GM21367 (cell line): Measurements from ENCODE around the gene CNTNAP4.

Experiments used
- ATAC-seq: cut with Tn5 transposase; IDR thresholded peaks from one replicate; pipeline ENCODE4 v1.9.1; 2021; ENCODE audit not compliant: unreplicated experiment

CNTNAP4 gene

DNA sequence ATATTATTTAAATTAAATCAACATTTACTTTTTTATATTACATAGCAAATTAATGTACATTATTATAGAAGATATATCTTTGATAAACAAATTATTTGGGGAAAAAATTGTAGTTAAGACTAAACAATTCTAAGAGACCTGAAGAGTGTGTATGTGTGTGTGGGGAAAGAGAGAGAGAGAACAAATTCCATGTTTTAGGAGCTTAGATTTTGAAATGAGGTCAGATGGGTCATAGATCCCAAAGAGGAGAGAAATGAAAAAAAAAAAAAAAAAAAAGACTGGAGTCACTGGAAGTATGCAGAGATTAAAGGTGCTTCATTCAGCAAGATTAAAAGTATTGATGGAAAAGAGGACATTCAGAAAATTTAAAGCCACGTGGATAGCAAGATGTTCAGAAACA, 206.8 kb downstream of the CNTNAP4 start:
- no peak for ATAC-seq

DNA sequence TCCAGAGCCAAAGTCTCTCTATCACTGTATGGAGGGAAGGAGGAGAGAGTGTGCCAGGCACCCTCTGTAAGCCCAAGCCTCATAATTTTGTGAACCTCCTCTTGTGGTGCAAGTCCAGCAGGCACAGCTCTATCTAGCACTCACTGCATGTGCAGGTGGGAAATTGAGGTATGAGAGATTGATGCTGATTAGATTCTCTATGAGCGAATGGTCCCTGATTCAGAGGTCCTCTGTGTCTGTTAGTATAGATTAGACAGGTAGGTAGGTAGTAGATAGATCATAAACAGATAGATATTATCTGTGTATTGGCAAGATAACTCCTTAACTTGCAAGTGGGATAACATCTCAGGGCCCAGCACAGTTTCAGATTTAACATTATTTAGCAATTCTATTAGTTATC, 209.5 kb downstream of the CNTNAP4 start:
- no peak for ATAC-seq

- no peak for ATAC-seq
Observed at GRCh38 chr16:76487411-76488064, 210.3 kb downstream of the CNTNAP4 start.

DNA sequence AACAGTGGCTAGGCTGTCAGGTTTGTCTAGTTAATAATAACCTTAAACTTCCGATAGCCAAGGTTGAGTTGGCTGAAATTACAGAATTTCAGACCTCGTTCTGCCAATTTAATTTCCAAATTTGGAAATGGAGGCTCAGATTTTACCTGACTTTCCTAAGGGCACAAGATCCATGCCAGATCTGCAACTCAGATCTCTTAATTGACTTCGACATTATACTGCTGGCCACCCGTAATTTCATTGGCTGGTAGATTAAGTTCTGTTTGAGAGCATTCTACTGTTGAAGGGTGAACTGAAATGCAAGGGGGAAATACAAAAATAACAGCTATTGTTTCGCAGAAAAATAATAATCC, 210.8 kb downstream of the CNTNAP4 start:
- no peak for ATAC-seq

GRCh38 chr16:76490036-76490639, 212.9 kb downstream of the CNTNAP4 start:
- ATAC-seq: no peak

DNA sequence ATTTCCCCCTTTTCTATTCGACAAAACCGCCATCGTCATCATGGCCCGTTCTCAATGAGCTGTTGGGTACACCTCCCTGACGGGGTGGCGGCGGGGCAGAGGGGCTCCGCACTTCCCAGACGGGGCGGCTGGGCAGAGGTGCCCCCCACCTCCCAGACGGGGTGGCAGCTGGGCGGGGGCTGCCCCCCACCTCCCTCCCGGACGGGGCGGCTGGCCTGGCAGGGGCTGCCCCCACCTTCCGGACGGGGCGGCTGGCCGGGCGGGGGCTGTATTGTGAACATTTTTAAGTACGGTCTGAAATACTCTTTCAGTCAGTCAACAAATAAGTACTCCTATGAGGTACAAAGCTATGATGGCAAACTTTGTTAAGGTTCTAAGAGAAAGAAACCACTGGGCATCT, 222.8 kb downstream of the CNTNAP4 start:
- ATAC-seq: no peak

- ATAC-seq: no peak
Observed at GRCh38 chr16:76502063-76502462, 224.9 kb downstream of the CNTNAP4 start.

GRCh38 chr16:76502555-76502954, 225.4 kb downstream of the CNTNAP4 start:
- no peak for ATAC-seq

- no peak for ATAC-seq
Observed at GRCh38 chr16:76503091-76503490, 225.9 kb downstream of the CNTNAP4 start.

GRCh38 chr16:76511203-76511602, 234.0 kb downstream of the CNTNAP4 start:
- no peak for ATAC-seq

- no peak for ATAC-seq
Observed at GRCh38 chr16:76518781-76519180, 241.6 kb downstream of the CNTNAP4 start.

GRCh38 chr16:76524356-76524755, 247.2 kb downstream of the CNTNAP4 start:
- ATAC-seq: no peak

DNA sequence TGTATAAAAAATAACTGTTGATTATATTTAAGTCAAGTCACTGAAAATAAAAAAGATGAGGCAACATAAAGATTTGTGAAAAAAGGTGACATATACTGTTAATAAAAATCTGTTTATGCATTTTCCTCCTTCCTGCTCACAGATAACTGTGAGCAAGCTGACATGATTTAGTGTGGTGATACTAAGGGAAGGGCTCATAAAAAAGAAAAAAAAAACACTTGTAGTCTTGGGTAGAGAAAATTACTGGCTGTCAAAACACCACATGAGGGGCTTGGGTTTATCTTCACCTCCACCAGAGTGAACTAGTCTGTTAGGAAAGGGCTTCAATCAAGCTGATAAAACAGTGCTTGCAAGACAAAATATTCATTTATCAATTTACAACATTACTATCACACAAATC, 247.6 kb downstream of the CNTNAP4 start:
- ATAC-seq: no peak

DNA sequence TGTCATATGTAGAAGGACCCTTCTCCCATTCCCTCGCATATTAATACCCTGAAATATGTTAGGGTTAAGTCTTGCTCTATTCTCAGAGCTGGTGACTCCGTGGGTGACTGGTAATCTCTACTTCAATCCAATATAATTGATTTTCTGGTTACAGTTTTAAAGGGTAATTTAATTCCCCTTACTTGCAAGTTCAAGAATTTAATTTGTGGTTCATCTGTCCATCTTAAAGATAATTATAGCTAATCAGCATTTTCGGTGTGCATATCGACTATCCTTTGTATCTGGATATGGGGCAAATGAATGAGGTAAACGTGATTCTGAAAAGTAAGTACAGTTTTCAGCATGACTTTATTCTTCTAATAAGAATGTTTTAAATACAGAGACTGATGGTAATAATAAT, 250.0 kb downstream of the CNTNAP4 start:
- no peak for ATAC-seq

GRCh38 chr16:76529120-76529519, 251.9 kb downstream of the CNTNAP4 start:
- no peak for ATAC-seq

GRCh38 chr16:76531236-76531635, 254.0 kb downstream of the CNTNAP4 start:
- no peak for ATAC-seq

GRCh38 chr16:76532188-76532973, 255.2 kb downstream of the CNTNAP4 start:
- ATAC-seq: no peak

- no peak for ATAC-seq
Observed at GRCh38 chr16:76539609-76540008, 262.4 kb downstream of the CNTNAP4 start.

DNA sequence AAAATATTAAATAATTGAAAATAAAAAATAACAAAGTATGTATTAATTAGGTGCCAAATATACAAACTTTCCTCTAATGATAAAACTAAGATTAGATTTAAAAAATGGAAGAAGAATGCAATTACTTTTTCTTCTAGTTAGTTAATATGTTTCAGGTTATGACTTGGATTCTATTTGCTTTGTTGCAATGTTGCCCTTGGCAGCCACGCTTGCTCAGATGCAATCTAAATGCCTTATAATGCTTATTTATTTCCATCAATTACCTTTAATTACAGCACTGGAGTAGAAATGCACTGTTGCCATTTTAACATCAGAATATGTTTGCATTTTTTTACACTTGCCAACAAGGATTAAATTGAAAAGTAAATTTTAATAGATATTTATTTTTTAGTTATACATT, 263.9 kb downstream of the CNTNAP4 start:
- ATAC-seq: no peak

DNA sequence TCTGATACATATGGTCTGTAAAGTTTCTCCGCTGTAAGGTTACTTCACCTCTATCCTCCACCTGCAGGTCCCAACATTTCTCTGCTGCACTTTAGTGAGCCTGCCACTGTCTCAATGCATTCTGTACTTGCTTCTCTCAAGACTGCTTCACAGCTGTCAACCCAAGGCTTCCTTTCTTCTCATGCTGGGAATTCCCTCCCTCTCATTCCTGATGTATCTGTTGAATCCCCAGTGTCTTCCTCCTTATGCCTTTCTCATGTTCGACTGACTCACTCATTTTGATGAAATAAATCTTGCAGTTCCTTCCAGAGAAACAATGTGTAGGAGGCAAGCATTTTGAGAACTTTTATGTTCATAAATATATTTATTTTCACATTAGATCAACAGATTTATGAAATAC, 288.3 kb downstream of the CNTNAP4 start:
- ATAC-seq: no peak

DNA sequence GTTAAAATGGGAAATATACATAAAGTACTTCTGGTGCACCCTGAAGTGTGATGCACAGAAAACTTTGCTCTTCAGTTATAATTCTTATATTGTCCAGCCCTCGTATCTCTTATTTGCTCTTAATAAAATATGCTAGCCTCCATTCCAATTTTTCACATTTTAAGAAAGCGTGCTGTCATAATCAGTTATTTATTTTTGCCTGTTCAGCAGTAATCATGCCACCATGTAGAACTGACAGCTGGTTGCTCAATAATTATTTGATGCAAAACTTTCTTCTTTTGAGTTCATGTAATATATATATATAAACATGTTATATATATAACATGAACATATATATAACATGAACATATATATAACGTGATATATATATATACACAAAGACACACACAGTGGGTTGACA, 294.6 kb downstream of the CNTNAP4 start:
- ATAC-seq: no peak

DNA sequence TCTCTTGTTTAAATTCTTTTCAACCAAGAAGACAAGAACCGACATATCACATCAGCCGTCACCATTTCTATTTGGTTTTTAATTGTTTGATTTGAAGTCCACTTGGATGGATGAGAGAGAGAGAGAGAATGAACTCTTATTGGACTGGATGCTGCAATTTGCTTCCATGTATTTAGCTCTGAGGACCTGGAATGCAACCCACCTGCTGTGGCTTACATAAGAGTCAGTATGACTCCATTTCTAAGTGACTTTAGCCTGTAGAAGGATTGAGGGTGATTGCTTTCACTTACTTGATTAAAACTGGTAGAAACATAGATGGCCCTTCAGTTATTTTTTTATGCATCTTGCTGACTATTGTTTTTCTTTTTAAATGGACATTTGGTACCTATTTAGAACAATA, 296.1 kb downstream of the CNTNAP4 start:
- ATAC-seq: no peak
